OCI-LY7 (cell line): ENCODE results near the gene TMPO.

ENCODE experiments used
- EZH2phosphoT487 ChIP-seq: fragments of 200-600 bp; sonication (generic); IDR thresholded peaks from 2 replicates; pipeline ENCODE4 v1.6.1; 2018; ENCODE audit warnings: low read depth, borderline replicate concordance, mild to moderate bottlenecking, mixed run types, antibody characterized with exemption, low read length, moderate library complexity, mixed read lengths
- TF ChIP-seq, protein P1 (sequence below): fragments of 200-600 bp; sonication (generic); conservative IDR thresholded peaks from 2 replicates; pipeline ENCODE4 v1.5.1; 2014; ENCODE audit warnings: mild to moderate bottlenecking, antibody characterized with exemption, low read length, moderate library complexity, mixed read lengths

DNA sequence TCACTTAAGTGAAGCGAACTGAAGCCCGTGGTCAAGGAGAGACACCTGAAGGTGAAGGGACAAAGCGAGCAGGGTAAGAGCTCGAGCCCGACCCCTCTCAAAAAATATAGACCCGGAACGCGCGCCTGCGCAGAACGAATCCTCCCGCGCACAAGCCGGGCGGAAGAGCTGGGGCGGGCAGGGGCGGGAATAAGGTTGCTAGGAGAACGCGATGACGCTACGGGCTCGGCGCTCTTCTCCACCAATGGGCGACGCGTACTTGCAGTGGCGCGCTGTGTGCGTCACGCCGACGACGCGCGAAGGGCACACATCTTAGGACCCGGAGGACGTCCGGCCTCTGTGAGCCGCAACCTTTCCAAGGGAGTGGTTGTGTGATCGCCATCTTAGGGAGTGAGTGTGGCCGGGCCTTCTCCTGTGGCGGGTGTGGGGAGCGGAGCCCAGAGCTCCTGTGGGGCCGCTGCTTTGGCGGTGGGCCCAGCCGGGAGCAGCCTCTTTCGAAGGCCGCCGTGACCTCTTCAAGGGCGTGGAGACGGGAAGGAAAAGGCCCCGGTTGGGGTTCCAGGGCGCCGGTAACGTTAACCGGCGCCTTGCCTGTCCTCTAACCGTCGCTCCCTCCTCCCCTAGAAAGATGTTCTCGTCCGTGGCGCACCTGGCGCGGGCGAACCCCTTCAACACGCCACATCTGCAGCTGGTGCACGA lies 78.1 kb downstream of the TMPO start, which contains the start of gene SLC25A3:
- TF ChIP-seq, protein P1, sequence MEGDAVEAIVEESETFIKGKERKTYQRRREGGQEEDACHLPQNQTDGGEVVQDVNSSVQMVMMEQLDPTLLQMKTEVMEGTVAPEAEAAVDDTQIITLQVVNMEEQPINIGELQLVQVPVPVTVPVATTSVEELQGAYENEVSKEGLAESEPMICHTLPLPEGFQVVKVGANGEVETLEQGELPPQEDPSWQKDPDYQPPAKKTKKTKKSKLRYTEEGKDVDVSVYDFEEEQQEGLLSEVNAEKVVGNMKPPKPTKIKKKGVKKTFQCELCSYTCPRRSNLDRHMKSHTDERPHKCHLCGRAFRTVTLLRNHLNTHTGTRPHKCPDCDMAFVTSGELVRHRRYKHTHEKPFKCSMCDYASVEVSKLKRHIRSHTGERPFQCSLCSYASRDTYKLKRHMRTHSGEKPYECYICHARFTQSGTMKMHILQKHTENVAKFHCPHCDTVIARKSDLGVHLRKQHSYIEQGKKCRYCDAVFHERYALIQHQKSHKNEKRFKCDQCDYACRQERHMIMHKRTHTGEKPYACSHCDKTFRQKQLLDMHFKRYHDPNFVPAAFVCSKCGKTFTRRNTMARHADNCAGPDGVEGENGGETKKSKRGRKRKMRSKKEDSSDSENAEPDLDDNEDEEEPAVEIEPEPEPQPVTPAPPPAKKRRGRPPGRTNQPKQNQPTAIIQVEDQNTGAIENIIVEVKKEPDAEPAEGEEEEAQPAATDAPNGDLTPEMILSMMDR = no peak
- no peak for TF ChIP-seq EZH2phosphoT487
